OCI-LY1 (cell line): ENCODE results near the gene NEURL1.
A peak's percentile ranks its signal among the peaks of the same experiment; 100 is the strongest.

Experiments
- H2AFZ ChIP-seq: fragments of 200-600 bp; sonication (generic), shearing (Covaris generic); 2 replicates; pipeline ENCODE4 v1.6.0; 2014; ENCODE audit warnings: antibody characterized with exemption, mild to moderate bottlenecking, low read length
- H3F3A ChIP-seq: fragments of 200-600 bp; sonication (generic), shearing (Covaris generic); 2 replicates; pipeline ENCODE4 v1.6.0; 2014; ENCODE audit warnings: mild to moderate bottlenecking, antibody characterized with exemption, low read length, moderate library complexity; ENCODE audit not compliant: insufficient read depth
- H3K27ac ChIP-seq: fragments of 200-600 bp; sonication (generic); 2 replicates; pipeline ENCODE4 v1.5.1; 2014; ENCODE audit warnings: low read length, mixed run types, mild to moderate bottlenecking, low read depth; ENCODE audit not compliant: poor library complexity, severe bottlenecking
- H3K27me3 ChIP-seq: fragments of 200-600 bp; sonication (generic); 2 replicates; pipeline ENCODE4 v1.6.0; 2014; ENCODE audit warnings: antibody characterized with exemption, mild to moderate bottlenecking, low read length, moderate library complexity; ENCODE audit not compliant: insufficient read depth
- H3K36me3 ChIP-seq: fragments of 200-600 bp; sonication (generic); 2 replicates; pipeline ENCODE4 v1.6.1; 2014; ENCODE audit warnings: mild to moderate bottlenecking, antibody characterized with exemption, low read length, moderate library complexity, mixed read lengths; ENCODE audit not compliant: insufficient read depth
- H3K4me1 ChIP-seq: fragments of 200-600 bp; sonication (generic); 2 replicates; pipeline ENCODE4 v1.5.1; 2014; ENCODE audit warnings: mild to moderate bottlenecking, low read length, moderate library complexity; ENCODE audit not compliant: insufficient read depth, severe bottlenecking
- H3K4me2 ChIP-seq: fragments of 200-600 bp; sonication (generic), shearing (Covaris generic); 2 replicates; pipeline ENCODE4 v1.6.1; 2014; ENCODE audit warnings: low read length
- H3K4me3 ChIP-seq: fragments of 200-600 bp; sonication (generic); 2 replicates; pipeline ENCODE4 v1.5.1; 2014; ENCODE audit warnings: low read length, low read depth, mild to moderate bottlenecking, mixed read lengths; ENCODE audit not compliant: poor library complexity, severe bottlenecking
- H3K79me2 ChIP-seq: fragments of 200-600 bp; shearing (Covaris generic); 2 replicates; pipeline ENCODE4 v1.6.1; 2016; ENCODE audit warnings: mixed run types, low read length, mixed read lengths; ENCODE audit not compliant: insufficient read depth
- H3K9ac ChIP-seq: fragments of 200-600 bp; sonication (generic), shearing (Covaris generic); 2 replicates; pipeline ENCODE4 v1.6.1; 2014; ENCODE audit warnings: mild to moderate bottlenecking, low read length, mixed read lengths
- H3K9me2 ChIP-seq: fragments of 200-600 bp; sonication (generic), shearing (Covaris generic); 2 replicates; pipeline ENCODE4 v1.6.1; 2014; ENCODE audit warnings: low read depth, mild to moderate bottlenecking, low read length, mixed read lengths
- H3K9me3 ChIP-seq: fragments of 200-600 bp; shearing (Covaris generic); 2 replicates; pipeline ENCODE4 v1.6.1; 2014; ENCODE audit warnings: low read length, mixed read lengths
- H4K20me1 ChIP-seq: fragments of 200-600 bp; sonication (generic), shearing (Covaris generic); 2 replicates; pipeline ENCODE4 v1.6.0; 2016; ENCODE audit warnings: mild to moderate bottlenecking, low read length; ENCODE audit not compliant: insufficient read depth
- EZH2 ChIP-seq: fragments of 200-600 bp; sonication (generic), shearing (Covaris generic); IDR thresholded peaks from 2 replicates; pipeline ENCODE4 v1.8.0; 2017; ENCODE audit warnings: borderline replicate concordance, mixed run types, mild to moderate bottlenecking, antibody characterized with exemption, low read length, moderate library complexity, mixed read lengths
- TF ChIP-seq, protein P1 (sequence below): fragments of 200-600 bp; sonication (generic), shearing (Covaris generic); IDR thresholded peaks from 2 replicates; pipeline ENCODE4 v1.5.1; 2017; ENCODE audit warnings: mild to moderate bottlenecking, antibody characterized with exemption, low read length, moderate library complexity, mixed read lengths

The NEURL1 gene

DNA sequence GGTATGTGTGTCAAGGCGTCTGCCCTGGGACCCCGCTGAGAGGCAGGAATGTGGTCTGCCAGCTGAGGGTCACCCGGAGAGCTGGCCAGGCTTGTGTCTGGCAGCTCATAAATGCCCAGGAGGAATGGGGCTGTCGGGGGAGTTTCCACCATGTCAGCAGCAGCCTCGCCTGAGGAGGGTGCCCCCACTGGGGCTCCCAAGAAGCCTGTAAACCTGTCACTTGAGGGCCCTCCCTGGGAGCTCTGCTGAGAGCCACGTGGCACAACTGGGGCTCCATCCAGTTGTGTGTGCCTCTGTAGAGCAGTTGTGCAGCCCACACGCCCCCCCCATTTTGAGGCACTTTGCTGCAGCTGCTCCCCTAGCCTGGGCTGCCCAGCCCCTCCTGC is 70.6 kb downstream of the NEURL1 start:
- Histone ChIP-seq H3K4me2 (no peak overlapping the region), H2AFZ (no peak overlapping the region), H3K79me2 (no peaks in the 10 kb centered on the region), H4K20me1 (no peaks in the 10 kb centered on the region), H3K9me2 (no peaks in the 10 kb centered on the region), H3K4me3 (no peak overlapping the region), H3K27ac (no peak overlapping the region), H3F3A (no peaks in the 10 kb centered on the region), H3K9me3 (no peaks in the 10 kb centered on the region), H3K36me3 (no peaks in the 10 kb centered on the region), H3K9ac (no peak overlapping the region), H3K4me1 (no peaks in the 10 kb centered on the region), H3K27me3 (no peaks in the 10 kb centered on the region)
- TF ChIP-seq, protein P1, sequence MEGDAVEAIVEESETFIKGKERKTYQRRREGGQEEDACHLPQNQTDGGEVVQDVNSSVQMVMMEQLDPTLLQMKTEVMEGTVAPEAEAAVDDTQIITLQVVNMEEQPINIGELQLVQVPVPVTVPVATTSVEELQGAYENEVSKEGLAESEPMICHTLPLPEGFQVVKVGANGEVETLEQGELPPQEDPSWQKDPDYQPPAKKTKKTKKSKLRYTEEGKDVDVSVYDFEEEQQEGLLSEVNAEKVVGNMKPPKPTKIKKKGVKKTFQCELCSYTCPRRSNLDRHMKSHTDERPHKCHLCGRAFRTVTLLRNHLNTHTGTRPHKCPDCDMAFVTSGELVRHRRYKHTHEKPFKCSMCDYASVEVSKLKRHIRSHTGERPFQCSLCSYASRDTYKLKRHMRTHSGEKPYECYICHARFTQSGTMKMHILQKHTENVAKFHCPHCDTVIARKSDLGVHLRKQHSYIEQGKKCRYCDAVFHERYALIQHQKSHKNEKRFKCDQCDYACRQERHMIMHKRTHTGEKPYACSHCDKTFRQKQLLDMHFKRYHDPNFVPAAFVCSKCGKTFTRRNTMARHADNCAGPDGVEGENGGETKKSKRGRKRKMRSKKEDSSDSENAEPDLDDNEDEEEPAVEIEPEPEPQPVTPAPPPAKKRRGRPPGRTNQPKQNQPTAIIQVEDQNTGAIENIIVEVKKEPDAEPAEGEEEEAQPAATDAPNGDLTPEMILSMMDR, result no peak
- no peak for TF ChIP-seq EZH2

DNA sequence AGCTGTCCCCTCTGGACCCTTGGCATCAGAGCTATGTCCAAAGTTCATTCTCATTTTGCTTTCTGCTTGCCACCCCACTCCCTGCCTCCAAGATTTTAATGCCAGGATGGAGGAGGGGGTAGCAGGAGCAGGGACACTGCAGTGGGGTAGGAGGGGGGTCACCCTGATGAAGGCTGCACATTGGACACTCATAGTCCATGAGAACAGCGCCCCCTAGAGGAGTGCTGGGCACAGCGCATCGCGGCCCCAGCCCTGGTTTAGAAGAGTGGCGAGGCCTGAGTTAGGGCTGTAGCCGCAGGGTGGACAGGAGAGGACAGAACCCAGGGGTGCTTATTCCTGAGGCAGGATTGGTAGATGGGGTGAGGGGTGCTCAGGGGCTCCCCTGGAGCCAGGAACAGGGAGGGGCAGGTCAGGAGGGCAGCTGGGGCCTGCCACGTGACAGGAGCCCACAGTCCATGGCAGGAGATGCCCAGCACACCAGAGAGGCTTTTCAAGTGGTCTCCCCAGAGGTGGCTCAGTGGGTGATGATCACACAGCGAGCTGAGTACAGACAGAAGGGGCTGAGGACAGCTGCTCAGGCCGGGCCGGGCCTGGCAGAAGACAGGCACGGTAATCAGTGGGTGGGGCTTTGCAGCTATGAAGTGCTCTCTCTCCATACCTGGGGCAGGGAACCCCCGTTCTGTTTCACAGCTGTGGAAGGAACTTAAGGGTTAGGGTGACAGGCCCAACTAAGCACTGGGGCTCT is 71.4 kb downstream of the NEURL1 start:
- Histone ChIP-seq H2AFZ (no peak overlapping the region), H3K36me3 (no peaks in the 10 kb centered on the region), H3K9ac (no peak overlapping the region), H3K27me3 (no peaks in the 10 kb centered on the region), H3F3A (no peaks in the 10 kb centered on the region), H3K4me2 (no peak overlapping the region), H3K79me2 (no peaks in the 10 kb centered on the region), H4K20me1 (no peaks in the 10 kb centered on the region), H3K4me1 (no peaks in the 10 kb centered on the region), H3K9me2 (no peaks in the 10 kb centered on the region), H3K4me3 (no peak overlapping the region), H3K27ac (no peak overlapping the region), H3K9me3 (no peaks in the 10 kb centered on the region)
- TF ChIP-seq EZH2, result no peak
- TF ChIP-seq, protein P1, result peak; percentile 86

DNA sequence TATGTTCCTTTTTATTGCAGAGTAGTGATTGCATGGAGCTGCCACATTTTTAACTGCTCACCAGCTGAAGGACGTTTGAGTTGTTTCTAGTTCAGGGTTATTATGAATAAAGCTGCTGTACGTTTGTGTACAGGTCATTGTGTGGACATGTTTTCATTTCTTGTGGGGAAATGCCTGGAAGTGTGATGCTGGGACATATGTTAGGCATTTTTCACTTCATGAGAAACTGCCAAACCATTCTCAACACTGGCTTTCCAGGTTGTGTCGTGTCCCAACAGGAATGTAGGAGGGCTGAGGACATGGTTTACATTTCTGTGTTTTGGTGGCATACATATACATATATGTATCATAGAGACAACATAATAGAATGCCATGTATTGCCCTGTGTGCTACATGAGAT is 73.0 kb downstream of the NEURL1 start:
- Histone ChIP-seq H3K36me3 (no peaks in the 10 kb centered on the region), H2AFZ (no peak overlapping the region)
- TF ChIP-seq, protein P1, result no peak
- TF ChIP-seq EZH2, result no peak

More for the DNA sequence above, 73.0 kb downstream of the NEURL1 start:
- H3K9me3 ChIP-seq, result no peaks in the 10 kb centered on the region
- H3K27me3 ChIP-seq, result no peaks in the 10 kb centered on the region
- H4K20me1 ChIP-seq, result no peaks in the 10 kb centered on the region
- H3K4me1 ChIP-seq, result no peaks in the 10 kb centered on the region
- H3F3A ChIP-seq, result no peaks in the 10 kb centered on the region
- H3K27ac ChIP-seq, result no peak overlapping the region
- no peaks in the 10 kb centered on the region for H3K79me2 ChIP-seq
- H3K9ac ChIP-seq, result no peak overlapping the region
- no peaks in the 10 kb centered on the region for H3K9me2 ChIP-seq
- no peak overlapping the region for H3K4me3 ChIP-seq
- H3K4me2 ChIP-seq, result no peak overlapping the region
